DMS 273 treated with DMSO at 0.1 percent for 48 hours (cell line): ENCODE measurements around the gene TLR5.

ENCODE experiments used
- DNase-seq: peaks from one replicate; lab custom pipeline; 2025; lab: John Stamatoyannopoulos, UW

The TLR5 gene

GRCh38 chr1:223106856-223107255, 36.2 kb downstream of the TLR5 start:
- DNase-seq = no peak

DNA sequence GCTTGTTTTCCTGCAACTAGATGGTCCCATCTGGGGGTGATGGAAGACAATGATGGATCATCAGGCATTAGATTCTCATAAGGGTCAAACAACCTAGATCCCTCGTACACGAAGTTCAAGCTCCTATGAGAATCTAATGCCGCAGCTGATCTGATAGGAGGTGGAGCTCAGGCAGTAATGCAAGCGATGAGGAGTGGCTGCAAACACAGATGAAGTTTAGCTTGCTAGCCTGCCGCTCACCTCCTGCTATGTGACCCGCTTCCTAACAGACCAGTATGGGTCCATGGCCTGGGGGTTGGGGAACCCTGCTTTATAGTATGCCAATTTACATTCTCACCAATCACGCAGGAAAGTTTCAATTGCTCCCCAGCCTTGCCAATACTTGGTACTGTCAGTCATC, 37.5 kb downstream of the TLR5 start:
- no peak for DNase-seq

GRCh38 chr1:223102797-223103533, 40.1 kb downstream of the TLR5 start:
- no peak for DNase-seq

GRCh38 chr1:223097713-223098112, 45.3 kb downstream of the TLR5 start:
- no peak for DNase-seq

DNA sequence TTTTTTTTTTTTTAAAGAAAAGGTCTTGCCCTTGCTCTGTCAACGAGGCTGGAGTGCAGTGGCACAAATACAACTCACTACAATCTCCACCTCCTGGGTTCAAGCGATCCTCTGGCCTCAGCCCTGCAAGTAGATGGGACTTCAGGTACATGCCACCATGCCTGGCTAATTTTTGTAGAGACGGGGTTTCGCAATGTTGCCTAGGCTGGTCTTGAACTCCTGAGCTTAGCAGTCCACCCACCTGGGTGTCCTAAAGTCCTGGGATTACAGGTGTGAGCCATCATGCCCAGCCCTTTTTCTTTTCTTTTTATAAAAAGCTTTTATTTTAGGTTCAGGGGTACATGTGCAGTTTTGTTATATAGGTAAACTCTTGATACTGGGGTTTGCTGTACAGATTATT, 47.2 kb downstream of the TLR5 start:
- no peak for DNase-seq

DNA sequence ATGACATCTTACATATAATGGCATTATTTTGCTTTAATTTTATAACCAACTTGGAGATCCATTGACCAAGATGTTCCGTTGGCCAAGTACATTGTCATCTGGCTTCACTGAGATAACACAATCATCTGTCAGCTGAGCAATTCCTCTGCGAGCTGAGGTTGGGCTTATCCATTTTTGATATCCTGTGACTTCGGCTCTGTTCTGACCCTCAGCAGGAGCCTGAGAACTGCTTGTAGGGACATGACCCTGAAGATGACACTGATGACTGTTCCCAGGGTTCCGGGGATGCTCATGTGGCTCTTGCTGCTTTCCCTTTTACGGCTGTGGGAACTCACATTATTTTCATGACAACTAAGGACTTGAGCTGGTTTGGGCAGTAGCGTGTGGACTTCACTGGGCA, 51.2 kb downstream of the TLR5 start:
- DNase-seq = no peak

DNA sequence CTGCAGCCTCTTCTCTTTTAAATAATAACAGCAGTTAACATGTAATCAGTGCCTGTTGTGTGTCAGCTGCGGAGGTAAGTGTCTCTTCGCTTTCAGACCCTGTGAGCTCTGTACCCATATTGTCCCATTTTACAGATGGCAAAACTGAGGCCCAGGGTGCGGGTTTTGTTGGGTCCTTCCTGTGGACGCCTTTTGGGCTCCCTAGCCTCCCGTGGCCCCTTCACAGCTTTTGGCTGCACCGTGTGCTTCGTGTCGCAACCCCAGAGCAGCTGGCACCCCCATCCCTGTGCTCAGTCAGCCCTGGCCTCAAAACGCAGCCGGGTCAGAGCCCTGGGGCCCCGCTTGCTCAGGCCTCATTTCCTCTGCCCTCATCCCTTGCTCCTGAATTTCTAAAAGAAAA, 53.8 kb downstream of the TLR5 start:
- no peak for DNase-seq

DNA sequence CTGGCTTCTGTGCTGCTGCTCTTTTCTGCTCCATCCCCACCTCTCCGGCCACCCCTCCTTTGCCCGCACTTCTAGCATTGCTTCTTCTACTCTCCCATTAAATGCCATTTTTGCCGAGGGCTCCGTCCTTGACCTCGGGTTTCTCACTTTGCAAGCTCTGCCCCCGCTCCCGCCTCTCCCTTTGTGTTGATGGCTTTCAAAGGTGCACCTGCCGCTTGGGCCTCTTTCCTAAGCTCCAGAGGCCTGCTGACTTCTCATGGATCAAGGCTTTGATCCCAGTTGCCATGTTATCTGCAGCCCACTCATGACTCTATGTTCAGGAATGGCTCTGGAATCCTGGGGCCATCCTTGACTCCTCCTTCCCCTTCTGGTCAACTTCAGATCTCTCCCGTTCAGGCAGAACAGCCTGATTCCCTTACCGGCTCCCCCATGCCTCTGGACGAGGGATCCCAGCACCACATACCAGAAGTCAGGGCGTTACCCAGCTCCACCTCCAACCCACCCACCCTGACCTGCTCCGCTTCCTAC, 54.3 kb downstream of the TLR5 start:
- DNase-seq = no peak

GRCh38 chr1:223087291-223088255, 55.5 kb downstream of the TLR5 start:
- no peak for DNase-seq

GRCh38 chr1:223084464-223084866, 58.6 kb downstream of the TLR5 start:
- DNase-seq = no peak

- no peak for DNase-seq
Observed at GRCh38 chr1:223083831-223084230, 59.2 kb downstream of the TLR5 start.

DNA sequence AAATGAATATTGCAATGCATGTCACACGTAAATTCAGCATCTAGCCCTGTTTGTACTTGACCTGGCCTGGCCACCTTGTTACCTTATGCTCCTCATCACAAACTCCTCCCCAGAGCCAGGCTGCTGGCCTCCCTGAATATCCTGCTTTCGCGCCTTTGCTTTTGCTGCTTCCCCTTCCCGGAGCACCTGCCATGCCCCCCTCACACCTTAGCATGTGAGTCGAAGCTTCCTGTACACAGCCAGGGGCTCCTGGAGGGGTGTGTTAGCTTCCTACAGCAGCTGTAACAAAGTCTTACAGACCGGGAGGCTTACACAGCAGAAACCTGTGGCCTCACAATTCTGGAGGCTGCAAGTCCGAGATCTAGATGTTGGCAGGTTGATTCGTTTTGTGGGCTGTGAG, 60.1 kb downstream of the TLR5 start:
- DNase-seq = no peak

- peak; percentile 88 for DNase-seq
Observed at GRCh38 chr1:223081181-223081994, 61.7 kb downstream of the TLR5 start.

- no peak for DNase-seq
Observed at GRCh38 chr1:223079498-223079897, 63.5 kb downstream of the TLR5 start.

- DNase-seq = no peak
Observed at GRCh38 chr1:223077247-223077833, 65.7 kb downstream of the TLR5 start.

- no peak for DNase-seq
Observed at GRCh38 chr1:223076362-223076761, 66.7 kb downstream of the TLR5 start.

- DNase-seq = no peak
Observed at GRCh38 chr1:223075834-223076233, 67.2 kb downstream of the TLR5 start.

- DNase-seq = no peak
Observed at GRCh38 chr1:223074445-223075300, 68.4 kb downstream of the TLR5 start.

DNA sequence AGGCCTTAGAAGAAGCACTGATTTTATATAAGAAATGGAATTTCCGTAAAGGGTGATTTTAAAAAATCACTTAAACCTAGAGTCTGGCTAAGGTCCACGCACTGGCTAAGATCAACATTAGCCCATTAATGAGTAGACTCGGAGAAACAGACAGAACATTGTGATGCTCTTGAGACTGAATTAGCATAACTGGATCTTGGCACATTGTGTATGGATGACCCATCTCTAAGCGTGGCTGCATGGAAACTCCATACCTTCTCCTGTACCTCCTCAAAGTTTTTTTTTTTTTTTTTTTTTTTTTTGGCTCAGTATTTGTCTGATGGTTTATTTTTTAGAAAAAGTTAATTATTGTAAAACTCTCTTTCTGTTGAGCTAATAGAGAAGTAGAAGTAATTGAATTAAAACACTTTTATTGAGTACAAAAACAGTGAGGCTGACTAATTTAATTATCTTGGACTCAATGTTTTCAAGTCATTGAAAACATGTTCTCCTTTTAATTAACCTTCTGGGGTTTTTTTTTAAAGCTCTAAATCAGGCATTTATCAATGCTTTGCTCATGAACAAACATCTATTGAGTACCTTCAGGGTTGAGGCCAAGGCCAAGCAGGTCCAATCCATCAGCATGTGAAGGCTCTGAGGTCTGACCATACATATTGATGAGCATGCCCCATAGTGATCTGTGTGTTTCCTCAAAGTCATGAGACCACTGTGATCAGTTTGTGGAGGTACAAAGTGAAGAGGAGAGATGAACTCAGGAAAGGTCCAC, 74.0 kb downstream of the TLR5 start:
- DNase-seq = no peak

GRCh38 chr1:223067914-223068313, 75.1 kb downstream of the TLR5 start:
- DNase-seq = no peak
